Colonic mucosa (tissue), 4 donors: ENCODE results near the gene HEBP2. TPM values are rescaled to one million over a fixed set of nuclear protein-coding genes. Genes with fewer than 3 reads are reported as not detected.

Experiments used
- DNase-seq: peaks from one replicate; pipeline ENCODE4 v3.0.0-alpha.2; 2020
- H3K27ac ChIP-seq: fragments of 200-600 bp; one replicate; pipeline ENCODE4 v1.8.0; 2021
- H3K27me3 ChIP-seq: fragments of 200-600 bp; one replicate; pipeline ENCODE4 v1.8.0; 2021
- H3K36me3 ChIP-seq: fragments of 200-600 bp; one replicate; pipeline ENCODE4 v1.8.0; 2021
- H3K4me1 ChIP-seq: fragments of 200-600 bp; one replicate; pipeline ENCODE4 v1.8.0; 2021; ENCODE audit warnings: mild to moderate bottlenecking
- H3K4me3 ChIP-seq: fragments of 200-600 bp; one replicate; pipeline ENCODE4 v1.8.0; 2021
- H3K9ac ChIP-seq, 2 donors: one replicate each; pipeline ENCODE4 v1.7.0; 2013; ENCODE audit warnings: control low read depth in 2 of 2, low read depth in 2 of 2, low read length in 2 of 2
- H3K9me3 ChIP-seq: fragments of 200-600 bp; one replicate; pipeline ENCODE4 v1.8.0; 2021
- CTCF ChIP-seq: fragments of 200-600 bp; IDR thresholded peaks from one replicate; pipeline ENCODE4 v1.8.0; 2022; ENCODE audit warnings: antibody characterized with exemption, mild to moderate bottlenecking
- intact Hi-C: fragments of 100-400 bp; cut with DNase I; formaldehyde crosslinking; loops from one replicate; pipeline ENCODE4 v1.14.1; 2022
- total RNA-seq, 2 donors: library from RNA; stranded (reverse); fragmentation: NEBNext Ultra II Directional in 1 of 2; extraction: Animal tissue kit (Norgen Biotek cat#: 25700) in 1 of 2; gene quantifications; one replicate each; pipeline ENCODE4 v1.2.1, GENCODE V29; 2021
- donor health status: healthy.
- donor health status: DM: no; HTN: no; CAD: no.
- donor health status: DM: no; HTN: no; CAD: no.

HEBP2 gene
- total RNA-seq, 2 donors from 2014 or later: 82.3 to 93.6 TPM

- H3K36me3 ChIP-seq: no peaks in the 10 kb centered on the region
- intact Hi-C loops: loop anchor here (5.0 kb wide), 1 partner anchor 161 kb away; no protein-coding TSS in a partner anchor
Observed at GRCh38 chr6:138431256-138432062, 27.4 kb downstream of the HEBP2 start.

GRCh38 chr6:138432063-138432356, 28.0 kb downstream of the HEBP2 start:
- Histone ChIP-seq H3K27ac (no peak overlapping the region), H3K9me3 (no peaks in the 10 kb centered on the region), H3K4me1 (no peaks in the 10 kb centered on the region), H3K4me3 (no peak overlapping the region), H3K36me3 (no peaks in the 10 kb centered on the region), H3K9ac (no peak overlapping the region), H3K27me3 (no peaks in the 10 kb centered on the region)
- TF ChIP-seq CTCF: no peak
- intact Hi-C loops: loop anchor here (5.0 kb wide), 1 partner anchor 160 kb away; no protein-coding TSS in a partner anchor
- DNase-seq: no peak

More at GRCh38 chr6:138431256-138432062, 27.4 kb downstream of the HEBP2 start:
- Histone ChIP-seq H3K9ac (no peak overlapping the region), H3K27ac (no peak overlapping the region), H3K27me3 (no peaks in the 10 kb centered on the region), H3K4me3 (no peak overlapping the region), H3K9me3 (no peaks in the 10 kb centered on the region), H3K4me1 (no peaks in the 10 kb centered on the region)
- no peak for TF ChIP-seq CTCF
- no peak for DNase-seq

GRCh38 chr6:138434096-138434495, 30.1 kb downstream of the HEBP2 start:
- Histone ChIP-seq H3K27ac (no peak overlapping the region), H3K9me3 (no peaks in the 10 kb centered on the region), H3K4me1 (no peaks in the 10 kb centered on the region), H3K27me3 (no peaks in the 10 kb centered on the region), H3K4me3 (no peak overlapping the region), H3K36me3 (no peaks in the 10 kb centered on the region), H3K9ac (no peak overlapping the region)
- no peak for TF ChIP-seq CTCF
- DNase-seq: no peak
- intact Hi-C loops: loop anchor here (5.0 kb wide), 1 partner anchor 158 kb away; no protein-coding TSS in a partner anchor

GRCh38 chr6:138434925-138435324, 30.9 kb downstream of the HEBP2 start:
- Histone ChIP-seq H3K27ac (no peak overlapping the region), H3K36me3 (no peaks in the 10 kb centered on the region), H3K9me3 (no peaks in the 10 kb centered on the region), H3K27me3 (no peaks in the 10 kb centered on the region), H3K4me1 (no peaks in the 10 kb centered on the region), H3K4me3 (no peak overlapping the region), H3K9ac (no peak overlapping the region)
- TF ChIP-seq CTCF: no peak
- intact Hi-C loops: loop anchor here (5.0 kb wide), 1 partner anchor 157 kb away; no protein-coding TSS in a partner anchor
- no peak for DNase-seq

- no peaks in the 10 kb centered on the region for H3K9me3 ChIP-seq
- H3K9ac ChIP-seq: no peak overlapping the region
- no peak for TF ChIP-seq CTCF
- H3K27ac ChIP-seq: no peak overlapping the region
- no peaks in the 10 kb centered on the region for H3K27me3 ChIP-seq
- intact Hi-C loops: no loop called here
- H3K4me3 ChIP-seq: no peak overlapping the region
- no peaks in the 10 kb centered on the region for H3K4me1 ChIP-seq
- H3K36me3 ChIP-seq: no peaks in the 10 kb centered on the region
- DNase-seq: no peak
Observed at GRCh38 chr6:138439546-138439945, 35.5 kb downstream of the HEBP2 start.
